ENCODE measurements around the gene ZSCAN5C. TPM values are rescaled to one million over a fixed set of nuclear protein-coding genes. Genes with fewer than 3 reads are reported as not detected.
A peak's percentile ranks its signal among the peaks of the same experiment; 100 is the strongest.
"Not testable (repeated sequence)": the region's sequence is repeated elsewhere in the genome, so short reads cannot be mapped to it uniquely, and the experiment has no call there.

Gene ZSCAN5C
- not detected for polyA plus RNA-seq (ENCODE audit: insufficient read length in 4 of 4)

- DNase-seq (ENCODE audit: low read depth in 4 of 4, low spot score in 2 of 4) = no peak
These were observed at the start of gene ZSCAN5C for GRCh38 chr19:56201973-56202372. Gene ZSCAN5C, plus strand, starts transcription at chr19:56202273. Its CDS starts 3,641 bp downstream, at chr19:56205914.

- no peak for DNase-seq (ENCODE audit: low read depth in 4 of 4, low spot score in 2 of 4)
These were observed 49.4 kb upstream of the ZSCAN5C start for GRCh38 chr19:56152644-56153043.

DNA sequence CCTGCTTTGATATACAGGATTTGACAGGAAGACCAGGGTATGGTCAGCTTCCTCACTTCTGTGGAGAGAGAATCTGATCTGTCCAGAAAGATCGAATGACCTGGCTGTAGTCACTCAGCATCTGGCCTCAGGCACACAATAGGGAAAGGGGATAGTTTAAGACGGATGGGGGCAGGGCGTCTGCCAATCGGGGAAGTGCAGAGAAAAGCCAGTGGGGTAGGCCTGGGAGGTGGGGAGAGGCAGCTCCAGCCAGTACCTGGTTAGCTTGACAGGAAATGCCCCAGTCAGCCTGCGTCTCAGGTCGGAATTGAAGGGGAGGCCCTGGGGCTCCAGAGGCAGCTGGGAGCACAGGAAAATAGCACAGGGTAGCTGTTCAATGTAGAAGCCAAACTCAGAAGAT, 48.6 kb upstream of the ZSCAN5C start:
- DNase-seq (ENCODE audit: low read depth in 4 of 4, low spot score in 2 of 4) = no peak

DNA sequence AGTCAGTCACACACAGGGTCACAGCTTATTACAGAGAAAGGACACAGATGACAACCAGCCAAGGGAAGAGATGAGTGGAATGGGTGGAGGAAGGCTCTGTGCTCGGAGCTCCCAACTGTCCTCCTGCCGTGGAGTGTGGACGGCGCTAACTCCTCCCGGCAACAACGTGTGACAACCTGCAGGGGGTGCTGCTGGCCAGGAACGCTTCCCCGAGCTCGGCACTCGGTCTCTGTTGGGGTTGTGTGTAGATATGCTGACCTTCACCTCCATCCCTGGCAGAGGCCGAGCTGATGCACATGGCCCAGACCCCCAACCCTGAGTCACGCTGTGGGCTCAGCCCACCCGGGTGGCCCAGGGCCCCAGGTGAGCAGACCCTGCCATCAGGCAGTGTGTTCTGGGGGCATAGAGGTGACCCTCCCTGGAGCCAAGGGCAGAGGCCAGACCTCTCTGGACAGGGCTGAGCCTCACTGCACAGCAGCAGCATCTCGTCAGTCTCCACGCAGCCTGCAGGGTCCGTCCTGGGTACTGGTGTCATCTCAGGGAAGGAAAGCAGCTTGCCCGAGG, 46.9 kb upstream of the ZSCAN5C start:
- DNase-seq (ENCODE audit: low read depth in 4 of 4, low spot score in 2 of 4) = no peak

DNA sequence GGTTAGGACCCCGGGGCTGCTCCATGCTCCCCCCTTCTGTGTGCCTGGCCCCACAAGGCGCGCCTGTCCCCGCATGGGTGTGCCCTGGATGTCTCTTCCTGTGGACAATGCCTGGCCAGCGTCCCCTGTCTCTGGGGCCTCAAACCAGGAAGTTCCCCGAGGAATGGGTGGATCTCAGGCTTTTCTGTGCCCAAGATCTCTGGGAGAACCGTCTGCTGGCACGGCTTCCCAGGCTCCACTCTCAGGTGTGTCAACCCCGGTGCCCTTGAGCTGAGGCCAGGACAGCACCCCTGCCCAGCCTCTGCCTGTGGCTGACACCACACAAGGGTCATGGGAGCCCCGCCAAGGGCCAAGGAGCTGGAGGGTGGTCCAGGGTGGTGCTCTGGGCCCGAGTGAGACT, 45.3 kb upstream of the ZSCAN5C start:
- DNase-seq (ENCODE audit: low read depth in 4 of 4, low spot score in 2 of 4) = no peak

- no peak for DNase-seq (ENCODE audit: low read depth in 4 of 4, low spot score in 2 of 4)
These were observed 43.8 kb upstream of the ZSCAN5C start for GRCh38 chr19:56158170-56158757.

DNA sequence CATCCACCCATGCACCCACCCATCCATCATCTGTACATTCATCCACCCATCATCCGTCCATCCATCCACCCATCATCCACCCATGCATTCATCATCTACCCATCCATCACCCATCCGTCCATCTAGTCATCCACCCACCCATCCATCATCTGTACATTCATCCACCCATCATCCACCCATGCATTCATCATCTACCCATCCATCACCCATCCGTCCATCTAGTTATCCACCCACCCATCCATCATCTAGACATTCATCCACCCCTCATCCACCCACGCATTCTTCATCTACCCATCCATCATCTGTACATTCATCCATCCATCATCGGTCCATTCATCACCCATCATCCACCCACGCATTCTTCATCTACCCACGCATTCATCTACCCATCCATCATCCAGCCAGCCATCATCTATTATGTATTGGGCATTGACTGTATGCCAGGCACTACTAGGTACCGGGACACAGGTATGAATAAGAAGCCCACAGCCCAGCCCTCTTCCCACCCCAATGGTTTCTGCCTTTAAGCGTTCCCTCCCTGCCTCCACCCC, 43.0 kb upstream of the ZSCAN5C start:
- DNase-seq (ENCODE audit: low read depth in 4 of 4, low spot score in 2 of 4) = no peak

GRCh38 chr19:56159622-56160271, 42.3 kb upstream of the ZSCAN5C start:
- no peak for DNase-seq (ENCODE audit: low read depth in 4 of 4, low spot score in 2 of 4)

- DNase-seq (ENCODE audit: low read depth in 4 of 4, low spot score in 2 of 4) = no peak
These were observed 40.5 kb upstream of the ZSCAN5C start for GRCh38 chr19:56161534-56161933.

GRCh38 chr19:56162258-56162657, 39.8 kb upstream of the ZSCAN5C start:
- DNase-seq (ENCODE audit: low read depth in 4 of 4, low spot score in 2 of 4) = no peak

- DNase-seq (ENCODE audit: low read depth in 4 of 4, low spot score in 2 of 4) = no peak
These were observed 39.0 kb upstream of the ZSCAN5C start for GRCh38 chr19:56163097-56163496.

GRCh38 chr19:56167064-56167578, 35.0 kb upstream of the ZSCAN5C start:
- peak in 2 of 4 donors; percentile 24 for DNase-seq (ENCODE audit: low read depth in 4 of 4, low spot score in 2 of 4)

DNA sequence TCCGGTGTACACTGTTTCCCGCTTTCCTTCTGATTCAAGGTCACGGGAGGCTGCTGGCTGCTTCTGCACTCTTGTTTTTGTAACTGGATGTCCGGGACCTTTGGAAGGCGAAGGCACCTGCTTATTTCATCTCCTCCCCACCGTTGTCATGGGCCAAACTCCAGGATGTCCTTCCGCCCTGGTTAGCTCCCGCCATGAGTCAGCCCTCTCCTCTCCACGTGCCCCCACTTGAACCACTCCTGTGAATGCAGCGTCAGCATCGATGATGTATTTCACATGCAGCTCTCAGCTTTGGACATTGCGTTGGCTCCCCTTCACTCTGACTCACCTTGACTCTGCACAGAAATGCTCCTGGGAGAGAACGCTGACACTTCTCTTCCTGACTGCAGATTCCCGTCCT, 31.8 kb upstream of the ZSCAN5C start:
- no peak for DNase-seq (ENCODE audit: low read depth in 4 of 4, low spot score in 2 of 4)

- DNase-seq (ENCODE audit: low read depth in 4 of 4, low spot score in 2 of 4) = no peak
These were observed 28.0 kb upstream of the ZSCAN5C start for GRCh38 chr19:56174086-56174485.

DNA sequence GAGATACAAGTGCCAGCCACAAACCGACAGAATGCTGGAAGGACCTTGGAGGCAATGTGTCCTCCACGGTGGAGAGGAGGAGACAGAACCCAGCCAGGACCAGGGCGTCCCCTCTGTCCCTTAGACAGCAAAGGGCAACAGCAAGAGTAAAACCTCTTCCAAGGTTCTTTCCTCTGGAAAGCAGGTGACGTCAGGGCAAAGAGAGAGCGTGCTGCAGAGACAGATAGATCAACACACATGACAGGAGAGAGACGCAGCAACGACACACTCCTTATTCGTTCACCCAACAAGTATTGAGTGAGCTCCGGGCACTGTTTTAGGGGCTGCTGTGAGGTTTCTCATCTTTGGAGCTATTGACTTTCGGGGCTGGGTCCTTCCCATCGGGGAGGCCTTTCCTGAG, 27.5 kb upstream of the ZSCAN5C start:
- DNase-seq (ENCODE audit: low read depth in 4 of 4, low spot score in 2 of 4) = no peak

DNA sequence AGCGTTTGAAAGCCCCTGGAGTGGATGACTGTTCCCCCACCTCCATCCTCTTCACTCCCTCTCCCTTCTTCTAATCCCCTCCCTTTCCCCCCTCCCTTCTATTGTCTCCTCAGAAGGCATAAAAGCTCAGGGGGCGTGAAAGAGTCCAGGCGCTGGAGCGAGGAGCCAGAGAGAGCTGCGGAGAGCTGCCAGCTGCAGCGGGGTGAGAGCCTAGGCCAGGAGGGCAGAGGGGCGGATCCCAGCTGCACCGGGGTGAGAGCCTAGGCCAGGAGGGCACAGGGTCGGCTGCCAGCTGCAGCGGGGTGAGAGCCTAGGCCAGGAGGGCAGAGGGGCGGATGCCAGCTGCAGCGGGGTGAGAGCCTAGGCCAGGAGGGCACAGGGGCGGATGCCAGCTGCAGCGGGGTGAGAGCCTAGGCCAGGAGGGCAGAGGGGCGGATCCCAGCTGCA, 26.2 kb upstream of the ZSCAN5C start, which contains the start of gene GALP:
TSS of gene GALP (plus strand) at position 148 of the 447 bp plus-strand sequence. CDS start 1,101 bp downstream, outside the sequence.
- not testable (repeated sequence) for DNase-seq (ENCODE audit: low read depth in 4 of 4, low spot score in 2 of 4)

GRCh38 chr19:56176310-56176709, 25.8 kb upstream of the ZSCAN5C start:
- DNase-seq (ENCODE audit: low read depth in 4 of 4, low spot score in 2 of 4) = not testable (repeated sequence)

GRCh38 chr19:56176881-56177280, 25.2 kb upstream of the ZSCAN5C start:
- DNase-seq (ENCODE audit: low read depth in 4 of 4, low spot score in 2 of 4) = no peak

- no peak for DNase-seq (ENCODE audit: low read depth in 4 of 4, low spot score in 2 of 4)
These were observed 24.4 kb upstream of the ZSCAN5C start for GRCh38 chr19:56177564-56178243.

- no peak for DNase-seq (ENCODE audit: low read depth in 4 of 4, low spot score in 2 of 4)
These were observed 12.3 kb upstream of the ZSCAN5C start for GRCh38 chr19:56189785-56190184.

GRCh38 chr19:56191115-56191514, 11.0 kb upstream of the ZSCAN5C start:
- DNase-seq (ENCODE audit: low read depth in 4 of 4, low spot score in 2 of 4) = no peak
